ENCODE data around the gene STPG1.

Gene STPG1

DNA sequence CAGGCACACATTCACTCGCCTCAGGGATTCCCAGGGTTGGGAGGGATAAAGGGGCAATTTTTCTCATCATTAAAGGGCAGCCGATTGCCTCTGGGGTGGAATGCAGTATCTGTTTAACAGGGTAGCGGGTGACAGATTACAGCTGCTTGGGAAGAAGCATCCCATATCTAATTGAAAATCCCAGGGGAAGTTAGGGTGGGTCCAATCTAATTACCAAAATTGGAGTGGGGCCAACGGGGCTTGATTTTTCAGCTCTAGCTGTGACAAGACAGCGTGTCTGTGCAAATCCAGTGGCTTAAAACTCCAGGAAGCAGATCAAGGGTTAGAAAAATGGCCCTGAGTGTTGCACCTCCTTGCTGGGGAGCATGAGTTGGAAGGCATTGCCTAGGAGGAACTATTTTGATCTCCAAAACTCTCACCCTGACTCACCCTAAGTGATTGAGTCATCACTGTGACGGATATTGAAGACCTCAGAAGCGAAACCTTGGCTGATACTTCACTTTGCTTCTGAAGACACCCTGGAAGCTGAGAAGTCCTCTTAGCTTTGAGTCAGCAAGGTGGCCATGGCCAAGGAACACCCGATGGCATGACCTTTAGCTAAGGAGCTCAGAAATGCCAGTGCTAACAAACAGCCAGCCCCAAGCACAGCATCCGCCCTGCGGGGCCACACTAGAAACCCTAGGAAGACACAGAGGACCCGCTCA lies 48.5 kb downstream of the STPG1 start:
- DNase-seq: no peak

DNA sequence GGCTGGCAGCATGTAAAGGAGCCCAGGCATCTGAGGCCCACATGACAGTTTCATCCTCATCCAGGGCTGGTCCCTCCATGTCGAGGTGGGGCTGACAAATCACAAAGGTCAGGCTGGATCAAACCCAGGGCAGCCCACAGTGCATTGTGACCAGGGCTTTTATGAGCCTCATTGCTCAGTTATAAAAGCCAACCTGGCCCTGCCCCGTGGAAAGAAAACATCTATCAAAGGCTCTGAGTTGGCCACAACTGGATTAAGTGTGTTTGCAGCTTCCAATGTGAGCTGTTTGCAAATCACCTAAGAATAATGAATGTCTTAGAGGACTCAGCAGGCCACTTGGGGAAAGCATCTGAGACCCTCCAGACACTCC lies 49.0 kb downstream of the STPG1 start:
- no peak for DNase-seq

DNA sequence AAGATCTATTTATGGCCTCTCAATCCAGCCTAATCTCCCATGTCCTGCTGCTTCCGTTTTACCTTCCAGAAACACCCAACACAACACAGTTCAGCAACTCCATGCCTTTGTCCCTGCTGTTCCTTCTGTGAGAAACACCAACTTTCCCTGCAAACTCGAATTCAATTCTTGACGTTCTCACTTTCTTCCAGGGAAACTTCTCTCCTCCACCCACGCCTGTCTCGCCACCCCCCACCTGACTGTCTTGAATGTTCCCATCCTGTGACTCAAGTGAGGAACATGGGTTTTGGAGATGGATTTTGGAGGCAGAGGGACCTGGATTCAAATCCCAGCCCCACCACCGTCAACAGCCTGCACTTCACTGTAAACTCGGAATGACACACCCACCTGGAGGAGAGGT lies 49.6 kb downstream of the STPG1 start:
- no peak for DNase-seq

DNA sequence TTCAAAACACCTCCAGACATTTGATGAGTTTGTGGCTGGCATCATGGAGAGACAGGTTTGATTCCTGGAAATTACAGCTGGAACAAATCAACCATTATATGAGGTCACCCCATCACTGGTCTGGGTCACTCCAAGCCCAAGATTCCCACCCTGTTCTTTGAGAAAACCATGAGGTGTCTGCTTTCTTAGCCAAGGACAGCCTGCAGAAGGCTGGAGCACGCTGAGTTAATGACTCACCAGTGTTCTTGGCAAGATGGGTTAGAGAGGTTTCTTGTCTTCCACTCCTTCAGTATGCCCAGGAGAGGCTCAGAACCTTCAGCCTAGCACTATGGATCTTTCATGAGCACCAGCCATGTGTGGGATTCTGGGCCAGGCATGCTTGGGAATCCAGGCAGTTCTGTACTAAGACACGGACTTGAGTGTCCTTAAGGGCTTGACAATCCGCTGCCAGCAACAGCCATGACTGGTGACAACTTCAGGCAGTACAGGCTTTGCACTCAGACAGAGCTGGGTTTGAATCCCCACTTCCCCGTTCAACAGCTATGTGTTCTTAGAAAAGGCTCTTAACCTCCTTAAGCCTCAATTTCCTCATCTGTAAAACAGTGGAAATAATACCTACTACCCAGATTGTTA lies 50.5 kb downstream of the STPG1 start:
- DNase-seq: no peak

DNA sequence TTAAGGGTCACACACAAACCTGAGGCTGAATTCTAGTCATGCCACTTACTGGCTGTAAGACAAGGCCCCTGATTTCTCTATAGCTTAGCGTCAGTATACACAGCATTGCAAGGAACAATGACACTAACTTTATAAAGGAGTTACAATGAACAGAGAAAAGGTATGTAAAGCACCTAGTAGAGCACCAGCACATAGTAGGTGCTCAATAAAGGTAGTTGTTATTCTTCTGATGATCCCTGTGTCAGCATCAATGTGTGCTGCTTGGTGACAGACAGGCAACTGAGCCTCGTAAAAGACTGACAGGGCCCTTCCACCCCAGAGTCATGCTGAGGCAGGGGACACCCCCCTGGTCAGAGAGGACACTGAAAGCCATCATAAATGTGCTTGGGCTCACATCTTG lies 51.2 kb downstream of the STPG1 start:
- no peak for DNase-seq

DNA sequence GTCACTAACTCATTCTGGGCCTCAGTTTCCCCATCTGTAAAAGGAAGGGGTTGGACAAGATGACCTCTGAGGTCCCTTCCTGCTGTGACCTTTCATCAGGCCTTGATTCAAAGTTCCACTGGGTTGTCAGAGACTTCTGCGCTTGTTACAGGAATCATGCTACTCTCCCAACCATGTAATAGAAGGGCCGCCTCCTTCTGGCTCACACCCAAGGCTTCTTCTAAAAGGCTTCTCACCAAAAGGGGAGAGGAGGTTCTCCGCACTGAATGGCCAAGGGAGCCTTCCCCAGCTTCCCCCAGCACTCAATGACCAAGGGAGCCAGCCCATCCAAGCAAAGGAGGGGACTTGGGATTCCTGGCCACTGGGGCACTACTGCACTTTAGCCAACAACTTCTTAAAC lies 51.8 kb downstream of the STPG1 start:
- DNase-seq: no peak

DNA sequence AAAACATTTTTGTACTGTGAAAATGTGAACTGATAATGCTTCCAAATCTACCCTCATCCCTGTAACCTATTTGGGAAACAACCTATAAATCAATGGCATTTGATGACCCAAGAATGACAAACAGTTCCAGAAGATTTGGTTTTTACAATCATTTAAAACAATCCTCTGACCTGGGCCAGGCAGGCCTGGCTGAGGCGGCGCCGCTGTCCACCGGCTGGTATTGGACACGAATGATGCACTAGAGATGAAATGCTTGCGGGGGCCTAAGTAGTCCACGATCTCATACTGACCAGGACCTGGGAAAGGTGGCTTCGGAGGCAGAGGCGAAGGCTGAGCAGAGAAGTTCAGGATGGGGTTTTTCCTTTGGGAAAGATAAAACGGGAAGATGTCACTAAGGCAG lies 52.9 kb downstream of the STPG1 start:
- DNase-seq: no peak

DNA sequence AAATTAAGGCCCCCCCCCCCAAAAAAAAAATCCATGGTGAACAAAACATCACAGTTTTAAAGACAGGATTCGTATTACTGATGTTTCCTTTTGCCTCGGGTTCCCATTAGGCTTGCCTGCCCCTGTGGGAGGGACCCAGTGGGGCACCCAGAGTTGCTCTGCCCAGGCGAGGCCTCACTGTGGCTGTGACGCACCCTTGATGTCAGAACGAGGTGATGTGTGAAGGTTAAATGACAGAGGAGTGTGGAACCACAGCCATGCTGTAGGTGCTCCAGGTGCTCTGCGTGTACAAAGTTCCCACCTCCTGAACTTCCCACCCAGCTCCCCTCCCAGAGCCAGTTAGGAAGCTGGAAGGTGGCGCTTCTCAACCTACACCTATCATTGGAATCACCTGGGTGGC lies 56.5 kb downstream of the STPG1 start:
- no peak for DNase-seq

DNA sequence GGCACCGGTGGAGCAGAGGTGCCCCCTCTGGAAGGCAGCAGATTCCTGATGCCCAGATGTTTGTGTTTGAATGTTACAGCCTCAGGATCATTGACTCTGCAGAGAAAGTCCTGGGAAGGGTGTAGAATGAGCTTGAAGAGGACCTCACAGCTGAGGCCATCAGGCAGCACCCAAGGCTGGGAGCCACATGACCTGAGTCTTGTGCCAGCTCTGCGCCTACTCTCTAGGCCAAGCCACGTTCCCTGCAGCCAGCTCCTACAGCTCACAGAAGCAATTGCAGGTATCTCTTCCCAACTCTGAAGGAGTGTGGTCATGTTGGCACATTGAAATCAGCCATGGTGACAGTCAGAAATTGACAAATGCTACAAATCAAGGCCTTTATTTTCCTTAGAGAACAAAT lies 58.1 kb downstream of the STPG1 start:
- no peak for DNase-seq

DNA sequence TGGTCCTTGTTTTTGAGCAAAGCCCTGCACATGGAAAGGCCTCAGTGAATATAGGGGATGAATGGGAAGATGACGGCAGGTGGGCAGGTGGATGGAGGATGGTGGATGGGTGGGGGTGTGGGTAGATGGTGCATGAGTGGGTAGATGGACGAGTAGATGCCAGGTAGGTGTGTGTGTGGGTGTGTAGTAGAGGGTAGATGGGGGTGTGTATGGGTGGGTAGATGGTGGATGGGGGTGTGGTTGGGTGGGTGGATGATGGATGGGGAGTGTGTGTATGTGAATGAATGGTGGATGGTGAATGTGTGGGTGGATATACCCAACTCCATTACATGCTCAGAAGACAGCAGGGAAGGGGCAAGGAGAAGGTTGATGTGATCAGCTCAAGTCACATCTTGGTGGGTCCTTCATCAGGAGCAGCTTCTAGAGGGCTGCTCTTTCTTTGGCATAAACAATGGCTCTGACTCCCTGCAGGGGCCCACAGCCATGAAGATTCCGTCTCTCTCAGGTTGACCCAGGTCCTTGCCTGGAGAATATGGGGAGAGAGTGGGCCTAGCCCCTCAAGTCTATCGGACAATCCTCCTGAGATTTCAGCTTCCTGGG lies 60.2 kb downstream of the STPG1 start:
- DNase-seq: no peak

DNA sequence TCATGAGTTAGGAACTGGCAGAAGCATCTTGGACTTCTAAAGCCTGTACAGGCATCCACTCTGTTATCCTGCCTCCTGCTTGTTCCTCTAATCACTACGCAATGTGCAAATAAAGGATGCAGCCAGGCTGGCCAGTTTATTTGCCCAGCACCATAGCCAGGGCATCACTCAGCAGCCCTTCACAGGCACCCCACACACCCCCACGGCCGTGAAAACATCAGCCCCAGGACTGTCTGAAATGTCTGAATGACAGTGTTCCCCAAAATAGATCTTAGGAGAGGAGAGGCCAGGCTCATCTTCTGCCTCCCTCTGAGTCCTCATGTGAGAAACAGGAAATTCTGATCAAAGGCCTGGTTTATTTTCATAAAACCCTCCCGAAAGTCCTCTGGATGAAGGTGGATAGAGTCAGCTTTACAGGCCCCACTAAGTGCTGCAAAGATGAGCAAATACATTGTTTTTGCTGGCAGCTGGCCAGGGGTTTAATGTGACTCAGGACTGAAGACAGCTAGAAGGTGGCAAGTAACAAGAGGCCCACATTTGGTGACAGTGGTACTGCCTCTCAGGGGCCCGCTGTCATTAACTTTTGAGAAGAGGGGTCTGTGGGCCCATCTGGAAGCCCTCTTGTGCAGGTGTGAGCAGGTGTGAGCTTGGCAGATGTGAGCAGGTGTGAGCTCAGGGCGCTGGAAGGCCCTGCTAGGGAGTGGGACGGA lies 61.5 kb downstream of the STPG1 start:
- no peak for DNase-seq

DNA sequence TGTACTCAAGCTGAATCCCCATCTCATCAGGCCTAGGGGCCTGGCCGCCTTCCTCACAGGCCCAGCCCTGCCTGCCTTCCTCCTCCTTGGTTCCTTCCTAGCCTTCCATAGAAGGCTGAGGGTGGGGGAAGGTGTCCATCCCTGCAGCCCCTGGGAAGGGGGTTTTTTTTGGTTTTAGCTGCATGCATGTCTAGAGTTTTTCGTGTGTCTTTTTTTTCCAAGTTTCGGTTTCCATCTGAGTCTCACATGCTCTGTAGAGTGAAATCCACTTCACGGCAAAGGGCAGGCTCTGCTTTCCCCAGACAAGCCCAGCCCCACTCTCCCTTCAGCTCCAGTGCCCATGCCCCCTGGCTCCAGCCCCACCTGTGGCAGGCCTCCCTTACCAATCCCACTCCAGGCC lies 62.3 kb downstream of the STPG1 start:
- no peak for DNase-seq

DNA sequence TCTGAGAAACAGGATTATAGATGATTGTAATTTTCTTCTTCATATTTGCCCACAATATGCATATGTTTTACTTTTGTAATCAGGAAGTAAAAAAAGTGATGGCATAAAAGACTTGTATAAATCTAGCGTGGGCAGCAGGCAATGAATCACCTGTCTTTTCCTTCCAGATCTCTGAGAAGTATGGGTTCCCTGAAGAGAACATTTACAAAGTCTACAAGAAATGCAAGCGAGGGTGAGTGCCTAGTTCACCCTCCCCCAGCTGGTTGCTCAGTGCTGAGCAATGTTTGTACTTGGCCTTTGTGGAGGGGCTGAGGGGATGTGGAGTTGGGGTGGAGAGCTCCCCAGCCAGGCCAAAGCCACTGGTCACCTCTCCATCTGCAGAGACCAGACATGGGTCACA lies 63.7 kb downstream of the STPG1 start:
- no peak for DNase-seq

DNA sequence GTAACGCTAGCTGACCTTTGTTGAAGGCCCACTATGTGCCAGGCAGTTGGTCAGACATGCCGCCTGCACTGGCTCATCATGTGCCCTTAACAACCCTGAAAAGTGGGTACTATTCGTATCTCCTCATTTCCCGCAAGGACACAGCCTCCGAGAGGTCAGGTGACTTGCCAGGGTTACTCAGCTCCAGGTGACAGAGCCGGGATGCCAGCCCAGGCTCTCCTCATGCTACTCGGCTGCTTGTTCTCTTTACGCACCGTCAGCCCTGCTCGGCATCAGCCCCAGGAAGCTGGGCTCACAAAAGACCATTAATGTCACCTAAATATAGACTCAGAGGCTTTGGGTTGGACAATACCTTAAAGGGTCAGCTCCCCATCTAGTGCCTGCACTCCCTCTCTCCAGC lies 65.4 kb downstream of the STPG1 start:
- DNase-seq: no peak

DNA sequence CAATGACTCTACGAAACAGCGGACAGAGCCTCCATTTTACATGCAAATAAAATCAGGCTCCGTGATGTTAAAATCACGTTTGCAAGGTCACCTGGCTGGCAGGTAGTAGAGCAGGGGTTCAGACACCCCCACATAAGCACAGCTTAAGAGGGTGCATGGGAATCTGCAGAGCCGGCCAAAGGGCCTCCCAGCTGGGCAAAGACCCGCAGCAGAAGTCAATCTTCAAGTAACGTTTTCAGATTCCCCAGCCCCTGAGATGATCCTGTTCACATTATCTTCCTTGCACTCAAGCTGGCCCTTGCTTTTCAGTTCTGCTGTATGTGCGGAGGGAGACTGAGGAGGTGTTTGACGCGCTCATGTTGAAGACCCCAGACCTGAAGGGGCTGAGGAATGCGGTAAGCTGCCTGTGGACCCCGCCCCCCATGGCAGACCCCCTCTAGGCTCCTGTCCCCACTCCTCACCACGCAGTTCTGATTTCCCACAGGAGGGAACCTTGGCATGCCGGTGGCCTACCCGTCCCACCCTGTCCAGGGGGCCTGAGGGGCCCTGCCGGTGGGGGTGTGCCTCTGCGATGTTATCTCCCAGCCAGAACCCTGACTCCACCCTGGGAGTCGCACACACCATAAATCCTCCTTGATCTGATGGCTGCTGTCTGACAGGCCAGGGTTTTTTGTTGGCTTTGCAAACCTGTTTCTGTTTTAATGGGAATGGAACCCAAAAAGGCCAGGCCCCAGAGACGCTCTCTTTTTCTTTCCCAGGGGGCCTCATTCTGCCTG lies 66.2 kb downstream of the STPG1 start:
- no peak for DNase-seq

DNA sequence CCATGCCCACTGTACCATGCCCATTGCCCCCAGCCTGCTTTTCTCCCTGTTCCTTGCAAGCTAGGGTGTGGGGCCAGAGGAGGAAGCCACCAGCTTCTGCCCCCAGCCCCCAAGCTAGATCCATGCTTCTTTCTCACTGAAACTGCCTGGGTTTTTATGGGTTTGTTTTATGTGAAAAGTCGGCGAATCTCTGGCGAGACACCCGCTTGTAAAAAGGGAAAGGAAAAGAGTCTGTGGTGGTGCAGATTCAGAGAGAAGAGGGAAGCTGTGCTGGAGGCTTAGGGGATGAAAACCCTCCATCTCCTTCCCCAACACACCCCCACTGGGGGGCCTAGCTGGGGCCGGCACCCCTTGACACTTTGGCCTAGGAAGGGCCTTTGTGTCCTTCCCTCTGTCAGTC lies 68.2 kb downstream of the STPG1 start:
- no peak for DNase-seq

DNA sequence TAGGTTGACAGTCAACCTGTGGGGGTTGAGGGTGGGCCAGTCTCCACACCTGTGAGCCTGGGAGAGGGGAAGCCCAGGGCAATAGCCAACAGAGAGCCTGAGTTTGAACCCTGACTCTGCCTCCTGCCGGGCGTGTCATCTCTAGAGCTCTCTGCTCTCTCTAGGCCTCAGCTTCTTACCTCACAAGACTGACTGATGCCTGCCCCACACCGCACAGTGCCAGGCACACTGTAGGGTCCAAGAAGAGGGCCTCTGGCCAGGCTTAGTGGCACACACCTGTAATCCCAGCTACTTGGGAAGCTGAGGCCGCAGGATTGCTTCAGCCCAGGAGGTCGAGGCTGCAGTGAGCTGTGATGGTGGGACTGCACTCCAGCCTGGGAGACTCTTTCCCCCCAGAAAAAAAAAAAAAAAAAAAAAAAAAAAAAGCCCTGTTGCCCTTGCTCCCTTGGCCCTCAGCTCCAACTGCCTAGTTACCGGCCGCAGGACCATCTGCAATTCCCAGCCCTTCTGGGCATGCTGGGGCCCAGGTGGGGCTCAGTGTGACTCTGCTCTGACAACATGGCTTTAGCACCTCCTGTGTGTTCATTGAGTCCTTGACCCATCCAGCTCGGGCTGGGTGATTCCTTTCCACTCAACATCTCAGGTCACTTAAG lies 69.4 kb downstream of the STPG1 start:
- DNase-seq: no peak

DNA sequence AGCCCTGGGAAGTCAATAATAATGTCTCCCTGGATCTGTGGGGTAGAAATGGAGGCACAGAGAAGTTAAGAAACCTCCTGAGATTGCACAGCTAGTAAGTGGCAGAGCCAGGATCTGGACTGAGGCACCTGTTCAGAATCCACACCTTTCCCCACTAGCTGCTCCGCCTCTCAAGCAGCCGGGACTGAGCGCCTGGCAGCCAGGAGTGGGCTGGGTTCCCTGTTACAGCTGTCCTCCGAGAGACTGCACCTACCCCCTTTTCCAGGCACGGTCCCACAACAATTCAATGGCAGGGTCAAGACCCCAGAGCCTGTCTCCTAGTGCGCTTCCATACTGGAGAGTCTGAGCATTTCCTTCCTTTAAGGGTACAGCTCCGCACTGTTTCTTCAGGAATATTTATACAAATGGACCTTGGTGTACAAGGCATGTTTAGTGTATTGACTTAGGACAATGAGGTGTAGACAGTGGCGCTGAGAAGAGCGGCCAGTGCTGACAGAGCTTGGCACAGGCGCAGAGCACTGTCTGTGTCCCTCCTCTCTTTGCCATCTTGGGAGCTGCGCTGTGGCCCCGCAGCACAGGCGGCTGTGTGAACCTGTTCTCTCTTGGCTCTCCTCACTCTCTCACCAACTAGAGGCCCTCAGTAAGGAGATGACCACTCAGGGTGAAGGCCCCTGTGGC lies 70.0 kb downstream of the STPG1 start:
- no peak for DNase-seq

DNA sequence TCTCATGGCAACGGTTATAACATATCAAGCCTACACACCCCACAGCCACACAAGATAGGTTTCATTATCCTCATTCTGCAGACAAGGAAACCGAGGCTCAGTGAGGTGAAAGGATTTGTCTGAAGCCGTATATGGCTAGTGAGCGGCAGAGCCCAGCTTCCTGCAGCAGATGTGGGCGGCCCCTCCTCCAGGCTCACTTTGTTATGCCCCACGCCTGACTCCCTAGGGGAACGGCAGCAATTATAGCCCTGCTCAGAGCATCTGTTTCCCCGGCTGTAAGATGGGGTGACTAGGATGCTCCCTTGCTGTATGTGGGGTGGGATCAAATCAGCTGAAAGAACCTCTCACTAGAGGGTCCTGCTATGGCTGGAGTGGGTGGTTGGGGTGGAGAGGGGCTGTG lies 72.3 kb downstream of the STPG1 start:
- no peak for DNase-seq

DNA sequence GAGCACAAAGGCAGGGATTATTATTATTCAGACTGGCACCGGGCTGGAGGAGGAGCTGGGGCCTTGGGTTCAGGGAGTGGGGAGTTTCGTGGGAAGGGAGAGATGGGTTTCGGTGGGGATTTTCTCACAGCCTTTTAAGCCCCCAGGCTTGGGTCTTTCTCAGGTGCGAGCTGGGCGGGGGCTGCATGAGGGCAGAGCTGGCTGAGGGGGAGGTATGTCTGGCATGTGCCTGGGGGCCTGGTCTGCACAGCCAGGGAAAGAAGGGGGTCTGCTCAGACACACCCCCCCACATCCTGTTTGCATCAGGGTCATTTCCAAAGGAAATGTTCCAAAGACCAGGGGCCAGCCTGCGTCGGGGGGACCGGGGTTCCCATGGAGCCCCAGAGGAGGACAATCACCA lies 72.8 kb downstream of the STPG1 start:
- no peak for DNase-seq

DNA sequence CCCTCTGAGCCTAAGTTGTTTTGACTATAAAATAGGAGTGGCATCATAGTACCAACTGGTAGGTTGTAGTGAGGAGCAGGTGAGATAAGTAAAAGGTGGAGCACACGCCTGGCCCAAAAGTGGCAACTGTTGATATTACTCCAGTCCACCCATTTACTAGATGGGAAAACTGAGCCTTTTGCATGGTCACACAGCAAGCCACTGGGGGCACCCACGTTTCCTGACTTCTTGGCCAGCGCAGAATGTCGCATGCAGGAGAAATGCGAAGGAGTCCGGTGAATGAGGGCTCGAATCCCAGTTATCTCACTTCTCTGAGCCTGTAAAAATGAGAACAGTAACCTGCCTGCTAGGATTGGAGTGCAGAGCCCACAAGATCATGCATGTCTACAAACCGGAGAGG lies 73.6 kb downstream of the STPG1 start:
- no peak for DNase-seq

DNA sequence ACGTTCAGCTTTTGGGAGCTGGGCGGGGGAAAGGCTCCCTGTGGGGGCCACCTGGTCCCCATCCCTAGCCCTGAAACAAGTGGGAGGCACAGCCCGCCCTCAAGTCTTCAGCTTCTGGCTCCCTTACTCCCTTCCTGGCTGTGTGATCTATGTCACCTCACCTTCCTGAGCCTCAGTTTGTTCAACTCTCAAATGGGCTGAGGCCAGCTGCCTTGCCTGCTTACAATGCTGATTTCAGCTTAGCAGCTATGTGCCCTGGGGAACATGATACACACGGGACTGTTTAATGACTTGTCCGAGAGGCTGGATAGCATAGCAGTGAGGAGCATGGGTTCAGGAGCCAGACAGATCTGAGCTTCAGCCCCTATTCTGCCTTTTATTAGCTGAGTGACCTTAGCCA lies 75.1 kb downstream of the STPG1 start:
- DNase-seq: no peak

Measured in activated gamma-delta T cell treated with Interleukin-2 at 50 U/mL for 16 hours (primary cell).